ENCODE measurements around the gene QDPR. TPM values are rescaled to one million over a fixed set of nuclear protein-coding genes. Genes with fewer than 3 reads are reported as not detected.

The QDPR gene
- total and polyA plus RNA-seq, 10 of the 15 experiments (the other 5 are each of a cell fraction or from before 2014, with no cell fraction given) = 3.0 to 27.7 (median 11.8) TPM

DNA sequence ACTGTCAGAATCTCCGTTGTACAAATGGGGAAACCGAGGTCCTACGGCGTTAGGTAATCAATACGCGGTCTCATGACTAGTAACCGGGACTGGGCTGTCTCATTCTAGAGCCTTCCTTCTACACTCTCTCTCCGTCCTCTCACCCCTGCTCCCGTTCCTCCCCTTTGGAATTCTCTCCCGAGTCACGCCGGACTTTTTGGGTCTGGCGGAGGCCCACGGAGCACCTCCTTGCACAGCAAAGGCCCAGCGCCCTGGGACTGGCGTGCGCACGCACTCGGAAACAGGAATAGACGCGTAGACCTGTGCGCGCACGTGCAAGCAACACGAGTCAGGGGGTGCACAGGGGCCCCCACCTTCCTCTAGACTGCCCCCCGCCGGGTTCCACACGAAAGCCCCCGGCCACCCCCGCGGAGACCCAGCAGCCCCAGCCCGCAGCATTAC is 361 bp downstream of the QDPR start:
- ATAC-seq = peak; percentile 78
- 25% methylated on average over 32 of the region's 32 CpGs for WGBS (ENCODE audit: insufficient coverage, insufficient replicate concordance, low lambda C conversion rate, missing lambda C conversion rate)
- ChIA-PET RAD21 (ENCODE audit: unreplicated experiment) (no interaction called here), CTCF (no interaction called here), POLR2A (no interaction called here), SMC1A (ENCODE audit: uncharacterized antibody, unreplicated experiment) (no interaction called here)
- Histone ChIP-seq H3K4me2 (ENCODE audit: control insufficient read depth, insufficient read depth) (peak overlapping the region; percentile 92), H2AFZ (ENCODE audit: control insufficient read depth, low read depth, low read length) (peak overlapping the region; percentile 89), H3K27me3 (replicated peaks in 1 of 2; ENCODE audit: control insufficient read depth in 2 of 2, insufficient read depth in 2 of 2, low read length in 1 of 2) (no peaks in the 10 kb centered on the region), H4K20me1 (ENCODE audit: control insufficient read depth, insufficient read depth) (no peaks in the 10 kb centered on the region), H3K4me3 (peak overlapping the region; percentile 93), H3K27ac (ENCODE audit: control insufficient read depth, insufficient read depth) (no peak overlapping the region), H3K36me3 (ENCODE audit: control insufficient read depth in 2 of 2, insufficient read depth in 2 of 2, low read length in 1 of 2) (no peaks in the 10 kb centered on the region), H3K79me2 (ENCODE audit: control insufficient read depth, insufficient read depth, low read length) (no peaks in the 10 kb centered on the region), H3K4me1 (ENCODE audit: control insufficient read depth, insufficient read depth, low read length) (no peaks in the 10 kb centered on the region; the same call in 1 of the 2 replicates), H3K9ac (ENCODE audit: control insufficient read depth, insufficient read depth, low read length) (peak overlapping the region; percentile 61), H3K9me3 (replicated peaks; ENCODE audit: control insufficient read depth, insufficient read depth, low read length) (no peaks in the 10 kb centered on the region)
- TF ChIP-seq BHLHE40 (IDR thresholded peaks at IDR 0.05; ENCODE audit: borderline replicate concordance in 1 of 2, low read depth in 2 of 2, low read length in 1 of 2) (peak; percentile 71 to 92; a peak in 3 of 4 replicates), MXI1 (IDR thresholded peaks at IDR 0.05; ENCODE audit: low read depth, low read length) (0 out of 2 replicates have a peak, but pooled peaks have one; percentile 40), ELK1 (IDR thresholded peaks at IDR 0.05; ENCODE audit: low read depth, low read length) (no peak)
- intact Hi-C loops (cut with micrococcal nuclease; ENCODE audit: unreplicated experiment) = no loop called here
- no TSS peak for BruUV-seq (replicated peaks)
- in situ Hi-C loops (cut with MboI) = no loop called here
- DNase-seq (ENCODE audit: low read depth, low spot score) = no peak
- no peak for FAIRE-seq

DNA sequence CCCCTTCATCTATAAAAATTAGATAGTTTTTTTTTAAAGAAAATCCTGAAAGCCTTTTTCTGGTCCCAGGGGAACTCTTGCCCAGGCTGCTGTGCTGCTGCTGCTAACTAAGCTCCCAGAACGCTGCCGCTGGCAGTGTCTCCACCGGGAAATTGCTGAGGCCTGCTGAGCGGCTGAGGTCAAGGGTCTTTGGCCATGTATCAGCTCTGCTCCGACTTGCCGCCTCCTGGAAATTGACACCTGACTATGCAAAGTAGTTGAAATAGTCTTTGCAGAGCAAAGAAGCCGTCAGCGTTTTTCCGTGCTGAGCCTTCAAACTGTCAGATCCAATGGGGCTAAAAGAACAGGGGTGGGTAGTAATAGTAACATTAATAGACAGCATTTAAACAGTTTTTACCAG is 839 bp downstream of the QDPR start:
- H3K4me2 ChIP-seq (ENCODE audit: control insufficient read depth, insufficient read depth) = peak overlapping the region; percentile 92
- peak overlapping the region; percentile 61; the same call in 1 of the 2 replicates for H3K9ac ChIP-seq (ENCODE audit: control insufficient read depth, insufficient read depth, low read length)
- RAD21 ChIA-PET (ENCODE audit: unreplicated experiment) = no interaction called here
- no peak for DNase-seq (ENCODE audit: low read depth, low spot score)
- peak overlapping the region; percentile 89 for H2AFZ ChIP-seq (ENCODE audit: control insufficient read depth, low read depth, low read length)
- in situ Hi-C loops (cut with MboI) = no loop called here
- FAIRE-seq = no peak
- intact Hi-C loops (cut with micrococcal nuclease; ENCODE audit: unreplicated experiment) = no loop called here
- POLR2A ChIA-PET = no interaction called here
- H3K79me2 ChIP-seq (ENCODE audit: control insufficient read depth, insufficient read depth, low read length) = no peaks in the 10 kb centered on the region
- H3K27me3 ChIP-seq (replicated peaks in 1 of 2; ENCODE audit: control insufficient read depth in 2 of 2, insufficient read depth in 2 of 2, low read length in 1 of 2) = no peaks in the 10 kb centered on the region
- no peaks in the 10 kb centered on the region; the same call in 1 of the 2 replicates for H3K4me1 ChIP-seq (ENCODE audit: control insufficient read depth, insufficient read depth, low read length)
- SMC1A ChIA-PET (ENCODE audit: uncharacterized antibody, unreplicated experiment) = no interaction called here
- no peak overlapping the region for H3K27ac ChIP-seq (ENCODE audit: control insufficient read depth, insufficient read depth)
- BruUV-seq (replicated peaks) = TSS peak; percentile 71
- no peaks in the 10 kb centered on the region for H3K36me3 ChIP-seq (ENCODE audit: control insufficient read depth in 2 of 2, insufficient read depth in 2 of 2, low read length in 1 of 2)
- ATAC-seq = no peak
- H3K9me3 ChIP-seq (replicated peaks; ENCODE audit: control insufficient read depth, insufficient read depth, low read length) = no peaks in the 10 kb centered on the region
- CTCF ChIA-PET = interaction anchor here (1.2 kb wide), 1 partner anchor 42 kb away, joined by 3 read pairs; no protein-coding TSS in a partner anchor
- peak overlapping the region; percentile 93 for H3K4me3 ChIP-seq
- 59% methylated on average over 9 of the region's 9 CpGs for WGBS (ENCODE audit: insufficient coverage, insufficient replicate concordance, low lambda C conversion rate, missing lambda C conversion rate)
- no peak for TF ChIP-seq NR2C2 (IDR thresholded peaks at IDR 0.05; ENCODE audit: borderline replicate concordance, control insufficient read depth, insufficient read length, low read depth)
- no peak for TF ChIP-seq PKNOX1 (IDR thresholded peaks at IDR 0.05)
- TF ChIP-seq FOXM1 (IDR thresholded peaks at IDR 0.05; ENCODE audit: low read depth, low read length) = no peak
- TF ChIP-seq PBX3 (IDR thresholded peaks at IDR 0.05; ENCODE audit: insufficient replicate concordance, low read depth, low read length) = no peak
- TF ChIP-seq CBFB (IDR thresholded peaks at IDR 0.05; ENCODE audit: low read depth) = no peak
- no peak for TF ChIP-seq BHLHE40 (IDR thresholded peaks at IDR 0.05; ENCODE audit: borderline replicate concordance in 1 of 2, low read depth in 2 of 2, low read length in 1 of 2)
- no peak for TF ChIP-seq SUPT20H (IDR thresholded peaks at IDR 0.05; ENCODE audit: borderline replicate concordance, control insufficient read depth, low read depth, low read length)
- TF ChIP-seq ZNF217 (IDR thresholded peaks at IDR 0.05) = no peak
- no peak for TF ChIP-seq SMARCA5 (IDR thresholded peaks at IDR 0.05)
- H4K20me1 ChIP-seq (ENCODE audit: control insufficient read depth, insufficient read depth) = no peaks in the 10 kb centered on the region
